WERI-Rb-1 (cell line): ENCODE results near the gene NR3C1.

Source experiments
- DNase-seq: peaks from one replicate; pipeline ENCODE4 v3.0.0-alpha.2; 2020
- H3K27ac ChIP-seq: fragments of 250-450 bp; sonication (Bioruptor Pico); 2 replicates; pipeline ENCODE4 v1.5.1; 2020; ENCODE audit warnings: mild to moderate bottlenecking, moderate library complexity
- H3K27me3 ChIP-seq: fragments of 250-450 bp; sonication (Bioruptor Pico); 2 replicates; pipeline ENCODE4 v1.5.1; 2021; ENCODE audit warnings: mild to moderate bottlenecking, low read depth, moderate library complexity; ENCODE audit not compliant: insufficient read depth, severe bottlenecking
- H3K36me3 ChIP-seq: fragments of 250-450 bp; sonication (Bioruptor Pico); 2 replicates; pipeline ENCODE4 v1.5.1; 2020; ENCODE audit warnings: mild to moderate bottlenecking, moderate library complexity
- H3K4me3 ChIP-seq: 2 replicates; pipeline ENCODE4 v1.5.1; 2011; ENCODE audit warnings: low read depth, mild to moderate bottlenecking, control low read depth, low read length
- H3K9me3 ChIP-seq: fragments of 250-450 bp; sonication (Bioruptor Pico); 2 replicates; pipeline ENCODE4 v1.5.1; 2021; ENCODE audit warnings: mild to moderate bottlenecking, moderate library complexity; ENCODE audit not compliant: severe bottlenecking
- TF ChIP-seq, protein P1 (sequence below): IDR thresholded peaks from 2 replicates; pipeline ENCODE4 v1.5.1; 2011; ENCODE audit warnings: low read depth, mild to moderate bottlenecking, control low read depth, inconsistent platforms, low read length

Gene NR3C1

GRCh38 chr5:143359869-143360268 is 43.6 kb downstream of the NR3C1 start:
- H3K4me3 ChIP-seq = no peak overlapping the region
- TF ChIP-seq, protein P1, sequence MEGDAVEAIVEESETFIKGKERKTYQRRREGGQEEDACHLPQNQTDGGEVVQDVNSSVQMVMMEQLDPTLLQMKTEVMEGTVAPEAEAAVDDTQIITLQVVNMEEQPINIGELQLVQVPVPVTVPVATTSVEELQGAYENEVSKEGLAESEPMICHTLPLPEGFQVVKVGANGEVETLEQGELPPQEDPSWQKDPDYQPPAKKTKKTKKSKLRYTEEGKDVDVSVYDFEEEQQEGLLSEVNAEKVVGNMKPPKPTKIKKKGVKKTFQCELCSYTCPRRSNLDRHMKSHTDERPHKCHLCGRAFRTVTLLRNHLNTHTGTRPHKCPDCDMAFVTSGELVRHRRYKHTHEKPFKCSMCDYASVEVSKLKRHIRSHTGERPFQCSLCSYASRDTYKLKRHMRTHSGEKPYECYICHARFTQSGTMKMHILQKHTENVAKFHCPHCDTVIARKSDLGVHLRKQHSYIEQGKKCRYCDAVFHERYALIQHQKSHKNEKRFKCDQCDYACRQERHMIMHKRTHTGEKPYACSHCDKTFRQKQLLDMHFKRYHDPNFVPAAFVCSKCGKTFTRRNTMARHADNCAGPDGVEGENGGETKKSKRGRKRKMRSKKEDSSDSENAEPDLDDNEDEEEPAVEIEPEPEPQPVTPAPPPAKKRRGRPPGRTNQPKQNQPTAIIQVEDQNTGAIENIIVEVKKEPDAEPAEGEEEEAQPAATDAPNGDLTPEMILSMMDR = no peak
- H3K9me3 ChIP-seq = no peaks in the 10 kb centered on the region
- no peaks in the 10 kb centered on the region for H3K36me3 ChIP-seq
- no peak overlapping the region for H3K27ac ChIP-seq
- no peak for DNase-seq
- no peaks in the 10 kb centered on the region for H3K27me3 ChIP-seq

DNA sequence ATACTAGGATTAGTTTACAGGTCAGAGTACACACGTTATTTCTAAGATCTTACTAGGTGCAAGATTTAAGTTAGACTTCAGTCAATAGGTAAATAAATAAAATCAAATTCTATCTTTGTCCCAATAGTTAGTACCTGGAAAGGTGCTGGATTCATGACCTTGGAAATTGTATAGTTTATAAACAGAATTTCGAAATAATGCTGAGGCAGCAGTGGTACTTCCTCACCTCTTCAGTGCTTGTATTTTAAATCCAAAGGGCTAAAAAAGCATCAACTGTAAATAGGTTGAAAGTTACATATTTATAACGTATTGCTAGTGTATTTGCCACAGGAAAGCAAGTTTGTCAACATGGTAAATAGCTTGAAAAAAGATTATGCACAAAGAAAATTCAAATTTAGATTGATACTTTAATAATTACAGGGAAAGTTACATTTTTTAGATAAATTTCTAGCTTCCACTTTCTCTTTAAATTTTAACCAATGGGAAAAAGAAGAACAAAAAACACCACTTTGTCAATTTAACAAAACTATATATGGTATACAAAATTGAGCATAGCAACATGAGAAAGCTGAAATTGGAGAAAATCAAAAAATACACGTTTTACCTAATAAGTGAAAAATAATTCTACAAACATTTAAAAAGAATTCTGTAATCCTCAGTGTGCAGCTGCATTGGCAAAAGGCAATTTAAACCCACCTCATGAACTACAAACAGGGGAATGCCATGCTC is 46.5 kb downstream of the NR3C1 start:
- H3K4me3 ChIP-seq = no peak overlapping the region
- H3K9me3 ChIP-seq = no peaks in the 10 kb centered on the region
- TF ChIP-seq, protein P1 = no peak
- H3K27me3 ChIP-seq = no peaks in the 10 kb centered on the region
- H3K27ac ChIP-seq = no peak overlapping the region
- no peak for DNase-seq
- no peaks in the 10 kb centered on the region for H3K36me3 ChIP-seq

DNA sequence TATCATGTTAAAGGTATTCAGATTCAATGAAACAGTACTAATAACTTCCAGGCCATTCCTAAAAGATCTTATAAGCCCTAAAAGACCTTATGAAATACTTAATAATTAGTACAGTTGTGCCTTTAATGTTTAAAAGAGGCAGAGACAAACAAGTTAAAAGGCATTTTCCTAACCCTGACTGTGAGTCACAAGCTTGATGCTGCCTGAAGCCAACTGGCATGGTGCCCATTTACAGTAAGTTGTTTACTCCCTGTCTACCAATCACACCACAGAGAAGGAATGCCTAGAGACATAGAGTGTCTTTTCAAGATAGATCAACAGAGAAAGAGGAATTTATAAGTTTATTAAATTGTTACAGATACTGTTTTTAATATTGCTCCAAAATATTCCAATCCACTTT is 47.8 kb downstream of the NR3C1 start:
- DNase-seq = no peak
- Histone ChIP-seq H3K9me3 (no peaks in the 10 kb centered on the region), H3K36me3 (no peaks in the 10 kb centered on the region), H3K4me3 (no peak overlapping the region), H3K27me3 (no peaks in the 10 kb centered on the region), H3K27ac (no peak overlapping the region)
- TF ChIP-seq, protein P1 = no peak

GRCh38 chr5:143354025-143354424 is 49.5 kb downstream of the NR3C1 start:
- DNase-seq = no peak
- Histone ChIP-seq H3K27ac (no peak overlapping the region), H3K36me3 (no peaks in the 10 kb centered on the region)

DNA sequence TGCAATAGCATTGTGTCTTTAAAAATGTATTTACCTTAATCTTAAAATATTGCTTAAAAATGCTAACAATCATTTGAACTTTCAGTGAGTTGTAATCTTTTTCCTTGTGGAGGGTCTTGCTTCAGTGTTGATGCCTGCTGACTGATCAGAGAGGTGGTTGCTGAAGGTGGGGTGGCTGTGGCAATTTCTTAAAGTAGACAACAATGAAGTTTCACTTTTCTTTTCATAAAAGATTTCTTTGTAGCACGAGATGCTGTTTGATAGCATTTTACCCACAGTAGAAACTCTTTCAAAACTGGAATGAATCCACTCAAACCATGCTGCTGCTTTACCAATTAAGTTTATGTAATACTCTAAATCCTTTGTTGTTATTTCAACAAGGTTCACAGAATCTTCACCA is 50.8 kb downstream of the NR3C1 start:
- DNase-seq = no peak
- TF ChIP-seq, protein P1 = no peak
- no peaks in the 10 kb centered on the region for H3K36me3 ChIP-seq
- H3K27me3 ChIP-seq = no peaks in the 10 kb centered on the region
- no peak overlapping the region for H3K4me3 ChIP-seq
- H3K27ac ChIP-seq = no peak overlapping the region
- no peaks in the 10 kb centered on the region for H3K9me3 ChIP-seq

More at GRCh38 chr5:143354025-143354424, 49.5 kb downstream of the NR3C1 start:
- Histone ChIP-seq H3K9me3 (no peaks in the 10 kb centered on the region), H3K4me3 (no peak overlapping the region), H3K27me3 (no peaks in the 10 kb centered on the region)
- TF ChIP-seq, protein P1 = no peak
